NCI-H1105 (cell line): ENCODE data around the gene SDK1.
"Not testable (repeated sequence)": the region's sequence is repeated elsewhere in the genome, so short reads cannot be mapped to it uniquely, and the experiment has no call there.

Experiments
- DNase-seq: peaks from one replicate; lab custom pipeline; 2025; lab: John Stamatoyannopoulos, UW

The SDK1 gene

GRCh38 chr7:4073750-4074149 lies 772.7 kb downstream of the SDK1 start:
- no peak for DNase-seq

GRCh38 chr7:4074407-4074806 lies 773.4 kb downstream of the SDK1 start:
- no peak for DNase-seq

GRCh38 chr7:4074994-4075393 lies 773.9 kb downstream of the SDK1 start:
- no peak for DNase-seq

GRCh38 chr7:4076701-4077294 lies 775.7 kb downstream of the SDK1 start:
- no peak for DNase-seq

- DNase-seq = no peak
Observed at GRCh38 chr7:4077980-4078379, 776.9 kb downstream of the SDK1 start.

- DNase-seq = no peak
Observed at GRCh38 chr7:4078580-4078979, 777.5 kb downstream of the SDK1 start.

- no peak for DNase-seq
Observed at GRCh38 chr7:4079366-4079765, 778.3 kb downstream of the SDK1 start.

- DNase-seq = no peak
Observed at GRCh38 chr7:4079956-4080355, 778.9 kb downstream of the SDK1 start.

GRCh38 chr7:4080954-4081353 lies 779.9 kb downstream of the SDK1 start:
- DNase-seq = no peak

- DNase-seq = no peak
Observed at GRCh38 chr7:4083513-4083912, 782.5 kb downstream of the SDK1 start.

- no peak for DNase-seq
Observed at GRCh38 chr7:4084271-4084670, 783.2 kb downstream of the SDK1 start.

GRCh38 chr7:4085937-4086691 lies 785.1 kb downstream of the SDK1 start:
- no peak for DNase-seq

- no peak for DNase-seq
Observed at GRCh38 chr7:4086723-4087122, 785.7 kb downstream of the SDK1 start.

GRCh38 chr7:4091767-4092166 lies 790.7 kb downstream of the SDK1 start:
- DNase-seq = no peak

- no peak for DNase-seq
Observed at GRCh38 chr7:4093035-4093434, 792.0 kb downstream of the SDK1 start.

- no peak for DNase-seq
Observed at GRCh38 chr7:4093483-4093882, 792.4 kb downstream of the SDK1 start.

- not testable (repeated sequence) for DNase-seq
Observed at GRCh38 chr7:4094158-4094557, 793.1 kb downstream of the SDK1 start.

- no peak for DNase-seq
Observed at GRCh38 chr7:4097001-4097609, 796.1 kb downstream of the SDK1 start.

GRCh38 chr7:4098169-4098568 lies 797.1 kb downstream of the SDK1 start:
- DNase-seq = no peak

GRCh38 chr7:4099651-4100050 lies 798.6 kb downstream of the SDK1 start:
- DNase-seq = no peak

GRCh38 chr7:4100148-4100547 lies 799.1 kb downstream of the SDK1 start:
- no peak for DNase-seq

- no peak for DNase-seq
Observed at GRCh38 chr7:4100691-4101090, 799.6 kb downstream of the SDK1 start.

- no peak for DNase-seq
Observed at GRCh38 chr7:4102231-4102841, 801.3 kb downstream of the SDK1 start.
